GM18502 (cell line): ENCODE measurements around the gene KRT81.
"Not testable (repeated sequence)": the region's sequence is repeated elsewhere in the genome, so short reads cannot be mapped to it uniquely, and the experiment has no call there.

ENCODE experiments used
- ATAC-seq: cut with Tn5 transposase; IDR thresholded peaks from one replicate; pipeline ENCODE4 v1.9.1; 2021; ENCODE audit warnings: mild to moderate bottlenecking; ENCODE audit not compliant: unreplicated experiment, poor library complexity

KRT81 gene

GRCh38 chr12:52300796-52301691 is 9.7 kb upstream of the KRT81 start:
- no peak for ATAC-seq

GRCh38 chr12:52298677-52299190 is 7.4 kb upstream of the KRT81 start:
- ATAC-seq = no peak

- ATAC-seq = no peak
Measured at GRCh38 chr12:52296572-52297215, 5.4 kb upstream of the KRT81 start.

GRCh38 chr12:52295663-52296062 is 4.3 kb upstream of the KRT81 start:
- ATAC-seq = no peak

- ATAC-seq = no peak
Measured at GRCh38 chr12:52294803-52295202, 3.5 kb upstream of the KRT81 start.

DNA sequence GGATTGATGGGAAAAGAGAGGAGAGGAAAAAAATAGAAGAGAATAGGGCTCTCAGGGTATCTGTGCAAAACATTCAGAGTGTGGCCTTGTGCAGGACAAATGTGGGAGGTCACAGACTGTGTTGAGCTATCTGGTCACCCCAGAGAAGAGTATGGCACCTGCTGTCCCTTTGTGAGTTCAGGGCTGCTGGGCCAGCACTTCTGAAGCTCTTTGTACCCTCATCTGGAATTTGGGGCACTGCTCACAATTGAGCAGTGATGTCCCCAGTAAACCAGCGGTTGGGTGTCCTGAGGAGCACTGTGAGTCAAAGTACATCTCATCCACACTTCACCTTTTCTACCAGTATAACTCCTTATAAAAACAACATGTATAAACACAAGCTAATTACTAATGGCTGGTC is 2.6 kb upstream of the KRT81 start:
- ATAC-seq = no peak

DNA sequence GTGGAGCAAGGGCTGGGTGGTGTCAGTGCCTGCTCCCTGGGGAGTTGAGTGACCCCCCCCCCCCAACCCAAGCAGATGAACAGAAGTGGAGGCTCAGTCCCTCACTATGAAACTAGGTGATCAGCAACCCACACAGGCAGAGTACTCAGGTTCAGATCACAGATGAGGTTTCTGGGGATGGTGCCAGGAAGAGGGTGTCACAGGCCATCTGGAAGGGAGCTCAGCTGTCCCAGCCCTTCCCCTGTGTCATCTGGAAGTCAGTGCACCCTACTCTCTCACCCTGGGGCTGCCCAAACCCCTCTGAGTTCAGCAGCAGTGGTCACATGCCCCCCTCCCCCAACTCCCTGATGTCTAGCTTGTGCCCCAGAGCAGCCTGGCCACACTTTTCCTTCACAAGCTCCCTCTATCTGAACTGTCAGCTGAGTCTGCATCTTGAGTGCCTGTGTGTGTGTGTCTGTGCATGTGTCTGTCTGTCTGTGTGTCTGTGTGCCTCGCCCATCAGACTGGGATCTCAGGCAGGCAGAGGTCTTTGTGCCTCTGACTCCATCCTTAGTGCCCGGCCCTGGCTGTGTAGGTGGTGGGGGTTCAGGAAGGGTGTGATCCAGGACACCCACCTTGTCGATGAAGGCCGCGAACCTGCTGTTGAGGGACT is 725 bp downstream of the KRT81 start:
- ATAC-seq = not testable (repeated sequence)

GRCh38 chr12:52287816-52288805 is 3.2 kb downstream of the KRT81 start:
- peak; percentile 77 for ATAC-seq

GRCh38 chr12:52286857-52287785 is 4.2 kb downstream of the KRT81 start:
- not testable (repeated sequence) for ATAC-seq

DNA sequence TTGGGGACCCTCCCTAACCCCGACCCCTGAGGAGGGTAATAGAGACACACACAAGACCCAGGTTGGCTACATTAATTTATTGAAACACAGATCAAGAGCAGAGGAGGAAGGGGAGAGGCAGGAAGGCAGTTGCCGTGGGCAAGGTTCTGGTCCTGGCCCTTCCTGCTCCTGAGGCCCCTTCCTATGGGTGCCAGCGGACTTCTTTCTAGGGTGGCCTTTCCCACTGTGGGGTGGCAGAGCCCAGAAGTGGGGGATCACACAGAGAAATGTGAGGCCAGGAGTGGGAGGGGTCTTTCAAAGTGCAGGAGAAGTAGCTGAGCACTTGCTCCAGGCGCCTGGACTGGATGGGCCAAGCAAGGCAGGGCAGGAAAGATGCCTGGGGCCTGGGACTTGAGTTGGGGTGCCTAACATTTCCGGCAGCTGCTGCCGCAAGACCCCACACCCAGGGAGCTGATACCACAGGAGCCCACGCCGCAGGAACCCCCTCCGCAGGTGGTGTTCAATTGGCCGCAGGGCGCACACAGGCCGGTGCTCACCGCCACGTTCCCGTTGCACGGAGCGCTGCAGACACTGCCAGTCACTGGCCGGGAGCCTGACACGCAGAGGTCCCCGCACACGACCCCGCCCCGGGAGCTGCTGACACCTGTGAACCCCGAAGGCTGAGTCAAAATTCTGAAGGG is 5.3 kb downstream of the KRT81 start:
- ATAC-seq = no peak

GRCh38 chr12:52285172-52285745 is 6.1 kb downstream of the KRT81 start:
- no peak for ATAC-seq

GRCh38 chr12:52284562-52285171 is 6.7 kb downstream of the KRT81 start:
- ATAC-seq = no peak

DNA sequence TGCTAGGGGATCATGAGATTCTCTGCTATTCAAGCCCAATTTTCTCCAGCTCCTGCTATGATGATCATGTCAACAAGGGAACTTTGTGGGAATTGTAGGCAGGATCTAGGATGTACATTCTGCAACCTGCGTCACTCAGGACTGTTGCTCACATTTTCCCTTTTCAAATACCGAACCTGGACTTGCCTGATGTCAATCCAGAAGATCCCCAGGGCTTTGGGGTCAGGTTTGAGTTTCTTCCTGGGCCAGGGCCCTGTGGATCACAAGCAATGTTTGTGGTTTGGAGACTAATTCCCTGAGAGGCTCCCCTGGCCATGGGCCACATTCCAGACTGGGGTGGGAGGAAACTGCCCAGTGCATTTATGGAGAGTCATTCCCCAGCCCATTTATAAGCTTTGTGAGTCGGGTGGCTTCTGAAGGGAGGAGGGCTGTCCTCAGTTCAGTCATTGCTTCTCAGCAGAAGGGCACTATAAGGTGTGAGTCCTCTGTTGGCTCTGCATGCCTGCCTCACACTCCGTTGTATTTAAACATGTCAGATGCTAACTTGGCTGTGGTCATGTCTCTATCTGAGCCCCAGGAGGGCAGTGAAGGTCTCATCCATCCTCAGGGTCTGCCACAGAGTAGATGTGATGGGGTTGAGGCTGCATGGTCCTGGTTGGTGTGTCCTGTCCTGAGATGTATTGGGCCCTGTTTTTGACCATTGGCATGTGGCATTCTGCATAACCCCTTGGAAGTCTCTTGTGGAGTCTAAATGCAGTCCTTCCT is 10.4 kb downstream of the KRT81 start:
- ATAC-seq = no peak

DNA sequence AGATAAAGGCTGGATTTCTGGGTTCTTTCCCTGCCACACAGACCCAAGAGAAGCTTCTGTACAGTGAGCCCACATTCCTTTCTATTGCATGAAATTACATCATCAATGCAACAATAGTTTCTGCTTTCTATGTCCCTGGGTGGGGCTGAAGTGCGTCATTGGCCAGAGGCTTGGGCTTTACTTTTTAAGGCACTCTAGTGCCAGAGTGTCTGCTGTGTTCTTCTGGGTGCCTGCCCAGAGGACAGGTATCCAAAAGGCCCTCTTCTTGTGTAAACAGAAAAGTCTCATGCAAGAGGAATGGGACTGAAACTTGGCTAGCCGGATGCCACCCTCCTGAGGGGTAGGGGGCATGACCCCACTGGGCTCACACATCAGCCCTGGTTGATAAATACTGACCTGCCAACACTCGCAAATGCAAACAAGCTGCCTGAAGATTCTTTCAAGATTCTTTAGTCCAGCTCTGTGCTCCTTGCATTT is 11.0 kb downstream of the KRT81 start:
- no peak for ATAC-seq

DNA sequence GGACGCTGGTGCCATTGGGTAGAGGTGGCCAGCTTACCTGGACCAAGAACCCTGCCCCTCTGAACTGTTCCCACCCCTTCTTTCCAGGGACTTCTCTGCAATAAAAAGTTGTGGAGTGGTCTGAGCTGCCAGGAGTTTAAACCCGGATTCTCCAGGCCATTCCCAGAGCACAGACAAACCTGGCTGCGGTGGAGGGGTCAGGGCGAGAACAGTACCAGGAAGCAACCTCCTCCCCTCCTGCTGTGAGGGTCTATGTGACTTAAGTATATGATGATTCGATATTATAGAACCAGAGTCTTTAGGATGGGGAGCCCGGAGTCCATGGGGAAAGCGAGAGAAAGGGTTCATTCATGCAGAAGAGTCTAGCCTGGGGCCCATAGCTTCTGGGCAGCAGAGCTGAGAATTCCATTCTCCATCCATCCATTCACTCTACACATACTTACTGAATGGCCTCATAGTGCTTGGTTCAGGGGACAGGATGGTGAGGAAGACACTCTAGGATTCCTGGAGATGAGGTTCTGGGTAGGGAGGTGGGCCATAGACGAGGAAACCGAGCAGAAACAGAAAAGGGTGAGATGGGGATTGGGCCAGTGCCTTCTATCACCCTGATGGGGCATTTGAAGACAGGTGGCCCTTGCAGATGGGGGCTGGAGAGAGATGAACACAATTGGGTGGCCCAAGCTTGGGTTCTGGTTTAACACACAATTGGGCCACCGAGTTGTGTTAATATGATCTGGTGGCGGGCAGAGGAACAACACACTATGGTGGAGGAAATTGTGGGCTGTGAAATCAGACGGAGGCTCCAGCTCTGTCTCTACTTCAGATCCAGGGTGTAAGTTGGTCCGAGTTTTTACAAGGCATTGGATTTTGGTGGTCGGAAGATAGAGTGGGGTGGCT is 11.7 kb downstream of the KRT81 start:
- no peak for ATAC-seq
